Stimulated activated CD4-positive, alpha-beta T cell treated with anti-CD3 and anti-CD28 coated beads, Interleukin-15, amount 100 ng/mL, for 48 hours (primary cell): ENCODE measurements around the gene FOXL3.

Experiments used
- DNase-seq, 2 donors: peaks; one replicate each; pipeline ENCODE4 v3.0.0-alpha.2; 2020; ENCODE audit warnings: low read depth in 2 of 2

Gene FOXL3

DNA sequence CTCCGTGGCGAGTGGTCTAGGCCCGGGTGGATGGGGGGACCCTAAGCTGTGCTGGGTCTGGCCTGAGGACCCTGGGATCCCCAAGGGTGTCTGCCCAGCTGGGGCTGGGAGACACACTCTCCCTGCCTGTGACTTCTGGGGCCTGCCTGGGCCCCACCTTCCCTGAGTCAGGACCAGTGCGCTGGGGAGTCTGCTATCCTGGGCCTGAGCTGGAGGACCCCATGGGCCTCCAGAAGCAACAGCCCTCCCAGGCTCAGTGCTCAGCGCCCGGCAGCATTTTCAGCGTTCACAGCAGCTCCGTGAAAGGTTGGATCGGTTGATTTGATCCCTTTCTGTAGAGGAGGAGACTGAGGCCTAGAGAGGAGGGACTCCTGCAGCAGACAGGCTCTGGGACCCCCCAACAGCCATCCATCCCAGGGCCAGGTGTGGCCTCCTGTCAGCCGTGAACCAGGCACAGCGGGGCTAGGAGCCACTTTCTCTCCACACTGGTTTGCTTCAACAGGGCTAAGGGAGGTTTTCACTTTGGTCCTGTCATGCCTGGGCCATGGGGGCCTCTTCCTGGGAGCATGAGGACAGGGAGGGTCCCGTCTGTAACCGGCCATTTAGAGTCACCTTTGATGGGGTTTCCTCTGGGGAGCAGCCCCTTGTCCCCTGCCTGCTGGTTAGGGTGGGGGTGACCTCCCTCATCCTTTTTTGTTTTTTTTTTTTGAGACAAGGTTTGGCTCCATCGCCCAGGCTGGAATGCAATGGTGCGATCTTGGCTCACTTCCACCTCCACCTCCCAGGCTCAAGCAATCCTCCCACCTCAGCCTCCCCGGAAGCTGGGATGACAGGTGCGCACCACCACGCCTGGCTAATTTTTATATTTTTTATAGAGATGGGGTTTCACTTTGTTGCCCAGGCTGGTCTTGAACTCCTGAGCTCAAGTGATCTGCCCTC, 12.4 kb downstream of the FOXL3 start:
- no peak for DNase-seq

DNA sequence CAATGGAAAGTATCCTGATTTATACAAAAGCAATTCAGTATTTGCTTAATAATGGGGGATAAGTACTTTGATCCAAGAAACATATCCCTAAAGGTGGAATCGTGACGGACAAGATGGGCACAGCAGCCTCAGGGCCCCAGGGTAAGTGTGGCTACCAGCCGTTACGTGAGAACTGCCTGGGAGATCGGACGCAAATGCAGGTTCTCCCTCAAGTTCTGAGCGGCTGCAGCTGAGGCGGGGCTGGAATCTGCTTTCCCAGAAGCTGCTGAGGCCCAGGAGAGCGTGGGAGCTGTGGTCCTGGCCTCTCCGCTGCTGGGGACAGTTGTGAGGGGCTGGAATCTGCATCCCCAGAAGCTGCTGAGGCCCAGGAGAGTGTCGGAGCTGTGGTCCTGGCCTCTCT, 13.5 kb downstream of the FOXL3 start:
- no peak for DNase-seq

DNA sequence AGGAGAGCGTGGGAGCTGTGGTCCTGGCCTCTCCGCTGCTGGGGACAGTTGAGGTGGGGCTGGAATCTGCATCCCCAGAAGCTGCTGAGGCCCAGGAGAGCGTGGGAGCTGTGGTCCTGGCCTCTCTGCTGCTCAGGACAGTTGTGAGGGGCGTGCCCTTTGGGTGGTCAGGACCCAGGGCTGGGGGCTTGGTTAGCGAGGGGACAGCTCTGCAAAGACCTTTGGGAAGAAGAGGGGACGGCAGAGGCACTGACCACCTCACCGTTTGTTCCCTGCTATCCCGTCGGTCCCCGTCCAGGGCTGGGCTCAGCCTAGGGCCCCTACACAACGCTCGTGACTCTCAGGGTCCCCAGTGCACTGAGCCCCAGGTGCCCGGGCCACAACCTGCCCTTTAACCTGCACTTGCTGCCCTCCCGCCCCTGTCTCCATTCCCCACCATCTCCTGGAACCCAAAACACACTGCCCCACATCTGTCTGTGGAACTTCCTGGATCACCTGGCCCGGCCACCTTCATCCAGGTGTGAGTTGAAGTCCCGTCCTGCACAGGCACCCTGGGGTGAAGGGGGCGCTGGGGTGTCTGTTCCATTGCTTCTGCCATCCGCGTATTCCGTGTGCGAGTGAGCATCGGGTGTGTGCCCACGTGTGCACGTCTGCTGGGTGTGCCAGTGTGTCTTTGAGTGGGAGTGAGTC, 14.1 kb downstream of the FOXL3 start:
- no peak for DNase-seq

DNA sequence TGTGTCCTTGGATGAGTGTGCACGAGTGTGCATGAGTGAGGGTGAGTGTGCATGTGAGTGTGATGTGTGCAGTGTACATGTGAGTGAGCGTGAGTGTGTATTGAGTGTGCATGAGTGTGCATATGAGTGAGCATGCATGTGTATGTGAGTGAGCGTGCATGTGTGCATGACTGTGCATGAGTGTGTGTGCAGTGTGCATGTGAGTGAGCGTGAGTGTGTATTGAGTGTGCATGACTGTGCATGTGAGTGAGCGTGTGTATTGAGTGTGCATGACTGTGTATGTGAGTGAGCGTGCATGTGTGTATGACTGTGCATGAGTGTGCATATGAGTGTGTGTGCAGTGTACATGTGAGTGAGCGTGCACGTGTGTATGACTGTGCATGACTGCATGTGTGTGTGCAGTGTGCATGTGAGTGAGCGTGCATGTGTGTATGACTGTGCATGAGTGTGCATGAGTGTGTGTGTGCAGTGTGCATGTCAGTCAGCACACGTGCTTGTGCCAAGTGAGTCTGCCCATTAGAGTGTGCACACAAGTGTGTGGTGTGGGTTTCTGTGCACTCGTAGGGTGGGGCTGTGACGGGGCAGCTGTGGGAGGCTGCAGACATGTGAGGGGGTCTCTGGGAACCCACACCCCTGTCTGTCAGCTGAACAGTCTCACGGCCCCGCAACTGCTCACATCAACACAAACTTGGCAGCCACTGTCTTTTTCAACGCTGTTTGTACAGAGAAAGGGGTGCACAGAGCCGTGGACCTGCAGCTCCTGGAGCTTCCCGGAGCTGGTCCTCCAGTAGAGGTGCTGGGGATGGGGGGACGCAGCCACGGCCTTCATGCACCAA, 14.8 kb downstream of the FOXL3 start:
- DNase-seq = no peak

- DNase-seq = no peak
Observed at GRCh38 chr7:305410-306151, 15.6 kb downstream of the FOXL3 start.

GRCh38 chr7:307970-308369, 18.0 kb downstream of the FOXL3 start:
- DNase-seq = no peak

GRCh38 chr7:309586-310228, 19.7 kb downstream of the FOXL3 start:
- DNase-seq = no peak

- DNase-seq = no peak
Observed at GRCh38 chr7:311131-311680, 21.2 kb downstream of the FOXL3 start.

DNA sequence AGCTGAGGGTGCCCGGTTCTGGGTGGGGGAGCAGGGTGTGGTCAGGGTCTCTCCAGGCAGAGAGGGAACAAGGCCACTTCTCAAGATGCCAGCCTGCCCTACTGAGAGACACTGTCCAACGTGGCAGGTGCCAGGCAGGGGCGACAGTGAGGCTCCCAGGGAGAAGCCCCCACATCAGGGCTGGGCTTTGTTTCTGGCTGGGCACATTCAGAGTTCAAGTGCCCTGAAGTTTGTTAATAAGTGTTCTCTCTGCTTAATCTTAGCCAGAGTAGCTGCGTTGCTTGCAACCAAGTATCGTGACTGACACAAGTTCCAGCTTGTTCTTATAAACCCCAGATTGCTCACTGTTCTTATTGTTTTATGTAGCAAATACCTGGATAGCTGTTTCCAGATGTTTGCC, 21.8 kb downstream of the FOXL3 start:
- DNase-seq = no peak

DNA sequence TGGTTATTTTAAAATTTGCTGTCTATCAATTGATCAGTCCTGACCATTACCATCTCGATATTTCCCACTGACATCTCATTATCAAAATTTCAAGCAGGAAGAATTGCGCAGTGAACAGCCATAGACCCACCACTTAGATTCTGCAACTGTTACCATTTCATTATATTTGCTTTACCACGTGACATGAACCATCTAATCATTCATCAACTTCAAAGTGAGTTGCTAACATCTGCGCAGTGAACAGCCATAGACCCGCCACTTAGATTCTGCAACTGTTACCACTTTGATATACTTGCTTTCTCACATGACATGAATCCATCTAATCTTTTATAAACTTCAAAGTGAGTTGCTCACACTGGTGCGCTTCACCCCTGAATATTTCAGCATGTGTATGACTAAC, 22.5 kb downstream of the FOXL3 start:
- DNase-seq = no peak

- DNase-seq = no peak
Observed at GRCh38 chr7:314853-315252, 24.9 kb downstream of the FOXL3 start.

DNA sequence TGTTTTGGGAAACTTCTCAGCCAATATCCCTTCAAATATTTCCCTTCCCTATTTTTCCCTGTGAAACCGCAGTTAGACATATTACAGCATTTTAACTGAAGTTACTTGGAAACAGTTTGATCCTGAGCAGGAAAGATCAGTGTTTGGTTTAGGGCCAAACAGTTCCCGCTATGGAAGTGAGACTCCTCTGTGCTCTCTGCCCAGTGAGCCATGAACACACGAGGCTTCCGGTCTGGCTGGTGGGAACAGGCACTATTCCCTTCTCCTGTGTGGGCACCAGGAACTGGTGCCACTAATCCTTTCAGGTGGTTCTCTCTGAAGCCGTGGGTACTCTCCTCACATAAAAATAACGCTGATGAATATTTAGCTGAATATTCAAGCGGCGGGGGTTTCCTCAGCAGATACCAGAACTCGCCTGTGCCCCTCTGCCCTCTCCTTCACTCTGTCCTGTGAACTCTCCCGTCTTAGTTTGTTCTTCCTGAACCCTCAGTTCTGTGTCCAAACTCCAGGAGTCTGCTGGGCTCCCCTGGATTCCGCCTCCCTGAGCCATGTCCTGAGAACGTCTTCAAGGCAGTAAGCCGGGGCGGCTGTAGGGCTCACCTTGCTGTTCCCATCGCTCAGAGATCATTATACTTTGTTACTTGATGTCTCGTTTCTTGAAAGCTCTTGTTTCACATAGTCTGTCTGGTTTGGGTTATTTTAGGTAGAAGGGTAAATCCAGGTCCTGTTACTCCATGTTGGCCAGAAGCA, 25.7 kb downstream of the FOXL3 start:
- DNase-seq = no peak

DNA sequence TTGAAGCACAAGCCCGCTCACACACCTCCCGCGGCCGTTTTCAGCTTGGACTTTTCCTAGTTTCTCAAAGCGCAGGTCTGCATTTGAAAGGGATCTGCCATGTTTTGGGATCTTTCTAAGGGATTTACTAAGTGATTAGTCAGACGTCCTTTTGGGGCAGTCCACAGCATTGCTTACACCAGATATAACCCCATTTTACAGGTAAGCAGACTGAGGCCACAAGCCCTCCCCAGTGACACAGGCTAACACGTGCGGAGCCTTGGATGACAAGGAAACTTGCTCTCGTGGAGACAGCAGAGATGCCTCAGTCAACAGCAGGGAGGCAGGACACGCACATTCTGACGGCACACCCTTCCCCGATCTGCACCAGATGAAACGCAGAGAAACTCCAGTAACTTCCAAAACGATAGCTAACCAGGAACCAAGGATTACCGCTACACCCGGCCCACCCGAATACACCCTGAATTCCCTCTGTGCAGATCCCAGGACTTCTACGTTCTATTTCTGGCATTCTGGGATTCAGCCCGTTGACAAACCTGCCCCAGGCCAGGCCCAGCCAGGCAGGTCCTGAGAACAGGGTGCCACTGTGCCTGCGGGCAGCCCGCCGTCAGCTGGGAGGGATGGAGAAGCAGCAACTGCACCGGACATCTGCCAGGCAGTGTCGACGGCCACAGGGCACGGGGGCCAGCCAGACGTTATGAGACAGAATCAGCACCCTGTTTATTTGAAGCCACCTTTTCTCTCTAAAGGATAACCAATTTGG, 27.9 kb downstream of the FOXL3 start:
- no peak for DNase-seq

GRCh38 chr7:318476-318875, 28.5 kb downstream of the FOXL3 start:
- no peak for DNase-seq

DNA sequence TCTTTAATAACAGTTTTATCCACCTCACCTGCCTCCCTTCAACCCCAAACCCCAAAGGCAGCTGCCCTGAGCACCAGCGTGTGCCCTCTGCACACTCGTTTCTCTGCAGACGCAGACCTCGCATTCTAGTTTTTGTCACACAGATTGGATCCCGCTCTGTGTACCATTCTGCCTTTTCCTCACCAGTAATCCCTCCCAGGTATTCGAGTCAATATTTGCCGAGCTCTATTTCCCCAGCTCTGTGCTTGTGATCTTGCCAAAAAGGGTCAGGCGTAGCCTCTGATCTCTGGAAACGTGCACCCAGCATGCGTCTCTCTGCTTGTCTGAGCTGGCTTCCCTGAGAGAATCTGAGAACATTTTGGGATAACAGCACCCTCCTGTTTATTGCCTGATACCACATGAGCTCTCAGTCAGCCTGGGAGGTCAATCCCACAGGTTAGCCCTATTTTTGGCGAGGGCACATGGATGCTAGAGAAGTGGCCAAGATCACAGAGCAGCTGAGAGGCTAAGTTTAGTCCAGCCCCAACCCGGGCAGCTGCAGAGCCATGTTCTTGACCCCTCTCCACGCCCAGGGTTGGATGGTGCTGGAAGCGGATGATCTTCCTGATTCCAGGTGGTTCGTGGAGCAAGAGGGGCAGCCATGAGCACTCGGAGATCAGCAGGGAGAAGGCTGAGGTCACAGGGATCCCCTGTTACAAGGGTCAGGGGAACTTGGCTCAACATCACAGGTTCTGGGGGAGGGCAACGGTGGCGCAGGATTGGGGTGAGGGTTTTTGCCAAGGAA, 29.1 kb downstream of the FOXL3 start:
- DNase-seq = no peak

- no peak for DNase-seq
Observed at GRCh38 chr7:320297-320696, 30.3 kb downstream of the FOXL3 start.

DNA sequence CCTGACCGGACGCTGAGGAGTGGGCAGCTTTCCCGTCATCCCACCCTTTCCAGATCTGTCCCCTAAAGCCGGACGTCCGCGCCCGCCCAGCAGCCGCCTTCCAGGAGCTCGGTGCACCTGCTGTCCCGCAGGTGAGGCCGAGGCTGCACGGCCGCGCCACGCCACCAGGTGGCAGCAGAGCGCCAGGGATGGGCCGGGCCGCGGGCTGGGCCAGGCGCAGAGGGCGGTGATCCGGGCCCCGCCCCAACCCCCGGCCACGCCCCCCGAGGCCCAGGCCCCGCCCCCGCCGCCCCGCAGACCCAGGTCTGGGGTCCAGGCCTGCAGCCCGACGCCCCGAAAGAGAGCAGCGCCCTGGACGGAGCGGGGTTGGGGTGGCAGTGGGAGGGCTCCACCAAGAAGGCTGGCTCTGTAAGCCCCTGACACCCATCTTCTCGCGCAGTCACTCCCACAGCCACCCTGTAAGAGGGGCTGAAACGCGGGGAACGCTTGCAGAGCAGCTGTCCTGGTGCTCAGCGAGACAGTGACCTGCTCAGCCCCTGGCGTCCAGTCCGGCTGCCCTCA, 32.2 kb downstream of the FOXL3 start:
- DNase-seq = peak; percentile 53 to 79

DNA sequence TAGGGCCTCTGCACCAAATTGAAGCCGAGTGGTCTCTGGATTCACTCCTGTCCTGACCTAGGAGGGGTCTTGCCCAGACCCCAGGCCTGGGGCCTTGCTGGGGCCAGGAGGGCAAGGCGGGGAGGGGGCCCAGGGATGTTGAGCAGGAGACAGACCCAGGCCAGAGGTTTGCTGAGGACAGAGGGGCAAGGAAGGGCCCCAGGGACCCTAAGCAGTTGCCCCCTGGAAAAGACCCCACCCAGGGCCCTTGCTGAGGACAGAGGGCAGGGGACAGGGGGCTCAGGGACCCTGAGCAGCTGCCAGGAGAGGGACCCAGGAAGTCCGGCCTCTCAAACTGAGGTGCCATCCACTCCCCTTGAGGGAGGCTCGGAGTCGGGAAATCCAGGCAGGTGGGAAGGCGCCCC, 32.7 kb downstream of the FOXL3 start:
- DNase-seq = no peak
